GM21423 (cell line): Measurements from ENCODE around the gene CAMKK1.

Experiments
- ATAC-seq: cut with Tn5 transposase; IDR thresholded peaks from one replicate; pipeline ENCODE4 v1.9.1; 2021; ENCODE audit warnings: mild to moderate bottlenecking, moderate library complexity; ENCODE audit not compliant: unreplicated experiment

The CAMKK1 gene

DNA sequence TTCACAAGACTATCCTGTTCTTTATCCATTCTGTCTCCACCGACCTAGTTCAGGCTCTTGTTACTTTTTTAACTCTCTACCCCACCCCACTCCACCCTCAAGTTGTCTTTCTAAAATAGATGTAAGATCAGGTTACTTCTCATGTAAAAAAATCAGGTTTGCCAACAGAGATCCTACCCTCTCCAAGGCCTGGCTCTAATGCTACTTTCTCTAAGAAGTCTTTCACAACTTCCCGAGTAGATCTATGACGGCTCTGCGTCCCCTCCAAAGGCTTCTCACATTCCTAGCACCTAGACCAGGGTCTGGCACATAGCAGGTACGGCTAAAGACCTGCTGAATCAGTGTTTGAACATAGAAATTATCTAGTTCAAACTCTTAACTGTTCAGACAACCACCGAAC is 77.7 kb downstream of the CAMKK1 start:
- no peak for ATAC-seq

DNA sequence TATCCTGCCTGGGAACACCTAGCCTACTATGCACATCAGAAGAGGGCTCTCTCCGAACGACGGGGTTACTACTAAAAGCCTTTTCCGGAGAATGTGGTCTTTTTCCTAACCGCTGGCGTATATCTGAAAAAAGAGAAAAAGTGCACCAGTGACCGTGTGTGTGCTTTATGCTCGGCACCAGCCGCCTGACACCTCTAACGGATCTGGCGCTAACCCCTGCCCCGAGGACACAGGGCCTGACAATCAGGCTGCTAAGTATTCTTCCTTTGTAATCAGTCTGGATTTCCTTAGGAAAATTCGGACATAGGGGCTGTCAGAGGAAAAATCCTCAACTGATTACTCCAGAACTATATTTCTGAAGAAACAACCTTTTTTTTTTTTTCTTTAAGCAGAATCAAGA is 78.5 kb downstream of the CAMKK1 start:
- ATAC-seq = no peak

DNA sequence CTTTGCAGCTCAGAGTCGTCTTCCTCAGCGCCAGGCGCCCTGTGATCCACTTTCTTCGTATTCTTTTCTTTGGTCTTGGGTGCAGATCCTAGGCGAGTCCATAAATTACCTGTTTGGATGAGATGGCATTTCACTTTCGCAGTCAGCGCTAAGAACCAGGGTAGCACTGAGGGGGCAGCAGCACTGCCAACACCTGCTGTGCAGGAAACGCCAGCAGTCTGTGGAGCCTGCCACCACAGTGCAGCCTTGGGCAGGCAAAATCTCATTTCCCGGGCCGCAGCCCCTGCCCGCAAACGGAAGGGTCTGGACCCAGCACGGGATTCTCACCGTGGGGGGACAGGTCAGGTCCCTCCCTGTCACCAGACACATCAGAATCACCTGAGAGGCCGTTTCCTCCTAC is 79.7 kb downstream of the CAMKK1 start:
- ATAC-seq = no peak

DNA sequence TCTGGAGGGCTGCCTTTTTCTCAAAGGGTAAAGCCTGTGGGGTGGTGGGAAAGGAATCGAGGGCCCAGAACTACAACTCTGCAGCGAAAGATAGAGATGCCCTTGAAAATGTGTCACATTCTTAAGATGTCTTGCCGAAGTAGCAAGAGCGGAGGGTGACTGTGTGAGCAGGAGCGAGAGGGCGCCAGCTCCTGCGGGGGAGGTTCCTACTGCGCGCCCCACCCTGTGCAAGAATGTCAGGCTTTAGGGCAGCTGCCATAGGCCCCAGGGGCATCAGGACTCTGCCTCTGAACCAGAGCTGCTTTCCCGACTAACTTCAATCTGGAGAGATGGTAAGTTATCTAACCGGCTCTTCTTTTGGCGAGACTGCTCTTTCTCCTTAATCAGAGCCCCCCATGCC is 80.1 kb downstream of the CAMKK1 start:
- ATAC-seq = no peak

DNA sequence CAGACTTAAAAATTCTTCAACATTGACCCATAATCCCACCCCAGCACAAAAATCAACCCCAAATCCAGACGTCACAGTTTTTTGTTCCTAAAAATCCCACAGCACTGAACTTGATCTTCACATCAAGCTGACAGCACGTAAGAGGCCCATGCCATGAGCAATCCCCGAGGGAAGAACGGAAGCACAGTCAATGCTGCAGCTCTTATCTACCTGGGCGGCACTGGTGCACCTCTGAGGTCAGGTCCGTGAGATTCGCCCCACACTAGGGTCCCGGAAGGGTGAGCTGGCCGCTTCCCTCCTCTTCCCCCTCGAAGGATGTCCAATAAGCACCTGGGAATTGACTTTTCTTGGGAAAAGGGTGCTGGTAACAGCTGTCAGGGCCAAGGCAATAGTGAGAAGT is 80.6 kb downstream of the CAMKK1 start:
- ATAC-seq = no peak
